Loucy (cell line): ENCODE results near the gene RAB31.

Experiments used
- H2AFZ ChIP-seq: fragments of 200-600 bp; sonication (generic); 2 replicates; pipeline ENCODE4 v1.6.0; 2016; ENCODE audit warnings: antibody characterized with exemption, mild to moderate bottlenecking, low read length, moderate library complexity
- H3F3A ChIP-seq: fragments of 200-600 bp; 2 replicates; pipeline ENCODE4 v1.6.0; 2016; ENCODE audit warnings: antibody characterized with exemption, low read depth, mild to moderate bottlenecking
- H3K27me3 ChIP-seq: fragments of 200-600 bp; sonication (generic); 2 replicates; pipeline ENCODE4 v1.6.1; 2014; ENCODE audit warnings: low read length, mild to moderate bottlenecking; ENCODE audit not compliant: insufficient read depth, poor library complexity, severe bottlenecking
- H3K36me3 ChIP-seq: fragments of 200-600 bp; sonication (generic); 2 replicates; pipeline ENCODE4 v1.6.1; 2016; ENCODE audit warnings: low read length; ENCODE audit not compliant: insufficient read depth
- H3K4me1 ChIP-seq: fragments of 200-600 bp; sonication (generic); 2 replicates; pipeline ENCODE4 v1.5.1; 2014; ENCODE audit warnings: low read length, mild to moderate bottlenecking; ENCODE audit not compliant: insufficient read depth, poor library complexity, severe bottlenecking
- H3K4me2 ChIP-seq: fragments of 200-600 bp; sonication (generic); 2 replicates; pipeline ENCODE4 v1.6.0; 2014; ENCODE audit warnings: antibody characterized with exemption, low read length, low read depth, mild to moderate bottlenecking; ENCODE audit not compliant: poor library complexity, severe bottlenecking
- H3K4me3 ChIP-seq: fragments of 200-600 bp; sonication (generic); 2 replicates; pipeline ENCODE4 v1.5.1; 2014; ENCODE audit warnings: low read length, mild to moderate bottlenecking, mixed read lengths; ENCODE audit not compliant: poor library complexity, severe bottlenecking
- H3K79me2 ChIP-seq: fragments of 200-600 bp; sonication (generic); 2 replicates; pipeline ENCODE4 v1.6.1; 2014; ENCODE audit warnings: low read length; ENCODE audit not compliant: insufficient read depth
- H3K9ac ChIP-seq: fragments of 200-600 bp; sonication (generic); 2 replicates; pipeline ENCODE4 v1.6.0; 2014; ENCODE audit warnings: mild to moderate bottlenecking, low read depth, low read length, moderate library complexity; ENCODE audit not compliant: poor library complexity, severe bottlenecking
- H3K9me2 ChIP-seq: fragments of 200-600 bp; sonication (generic); replicated peaks from 2 replicates; pipeline ENCODE4 v1.6.1; 2016; ENCODE audit warnings: low read depth, low read length, mixed read lengths
- H3K9me3 ChIP-seq: fragments of 200-600 bp; sonication (generic); 2 replicates; pipeline ENCODE4 v1.6.1; 2014; ENCODE audit warnings: mild to moderate bottlenecking, antibody characterized with exemption, low read length, low read depth; ENCODE audit not compliant: insufficient read depth
- H4K20me1 ChIP-seq: fragments of 200-600 bp; sonication (generic); 2 replicates; pipeline ENCODE4 v1.6.0; 2014; ENCODE audit warnings: antibody characterized with exemption, low read length, mild to moderate bottlenecking; ENCODE audit not compliant: insufficient read depth, poor library complexity, severe bottlenecking
- CTCF ChIP-seq: fragments of 200-600 bp; sonication (generic); conservative IDR thresholded peaks from 2 replicates; pipeline ENCODE4 v1.5.1; 2014; ENCODE audit warnings: mild to moderate bottlenecking, antibody characterized with exemption, low read length
- EZH2phosphoT487 ChIP-seq: fragments of 200-600 bp; IDR thresholded peaks from 2 replicates; pipeline ENCODE4 v1.6.1; 2018; ENCODE audit warnings: antibody characterized with exemption, mild to moderate bottlenecking, moderate library complexity, borderline replicate concordance

Gene RAB31

GRCh38 chr18:9817286-9817685 is 109.2 kb downstream of the RAB31 start:
- TF ChIP-seq CTCF (no peak), EZH2phosphoT487 (no peak)
- H3K27me3 ChIP-seq = no peaks in the 10 kb centered on the region
- H3K4me1 ChIP-seq = no peaks in the 10 kb centered on the region
- H2AFZ ChIP-seq = no peak overlapping the region
- no peak overlapping the region for H3K4me2 ChIP-seq
- H3K9me2 ChIP-seq = no peaks in the 10 kb centered on the region
- no peaks in the 10 kb centered on the region for H3F3A ChIP-seq
- H4K20me1 ChIP-seq = no peaks in the 10 kb centered on the region
- H3K36me3 ChIP-seq = no peaks in the 10 kb centered on the region
- H3K9ac ChIP-seq = no peak overlapping the region
- peaks cover 3% of the 10 kb centered on the region; the same call in 1 of the 2 replicates for H3K9me3 ChIP-seq
- no peaks in the 10 kb centered on the region for H3K79me2 ChIP-seq
- no peak overlapping the region for H3K4me3 ChIP-seq

- no peaks in the 10 kb centered on the region for H3K4me1 ChIP-seq
- H2AFZ ChIP-seq = no peak overlapping the region
- no peak overlapping the region for H3K4me2 ChIP-seq
- H3K79me2 ChIP-seq = no peaks in the 10 kb centered on the region
- no peaks in the 10 kb centered on the region for H3F3A ChIP-seq
- no peaks in the 10 kb centered on the region for H3K9me2 ChIP-seq
- H3K9me3 ChIP-seq = peaks cover 3% of the 10 kb centered on the region; the same call in 1 of the 2 replicates
- H3K4me3 ChIP-seq = no peak overlapping the region
- H3K27me3 ChIP-seq = no peaks in the 10 kb centered on the region
- TF ChIP-seq EZH2phosphoT487 = no peak
- no peak for TF ChIP-seq CTCF
- no peaks in the 10 kb centered on the region for H4K20me1 ChIP-seq
- no peak overlapping the region for H3K9ac ChIP-seq
- H3K36me3 ChIP-seq = no peaks in the 10 kb centered on the region
These were observed 109.8 kb downstream of the RAB31 start for GRCh38 chr18:9817725-9818422.

- no peak overlapping the region for H3K9ac ChIP-seq
- H2AFZ ChIP-seq = no peak overlapping the region
- H3K79me2 ChIP-seq = no peaks in the 10 kb centered on the region
- no peaks in the 10 kb centered on the region for H3F3A ChIP-seq
- no peak overlapping the region for H3K4me2 ChIP-seq
- peaks cover 3% of the 10 kb centered on the region; the same call in 1 of the 2 replicates for H3K9me3 ChIP-seq
- H3K4me1 ChIP-seq = no peaks in the 10 kb centered on the region
- H3K4me3 ChIP-seq = no peak overlapping the region
- no peaks in the 10 kb centered on the region for H3K36me3 ChIP-seq
- H4K20me1 ChIP-seq = no peaks in the 10 kb centered on the region
- H3K9me2 ChIP-seq = no peaks in the 10 kb centered on the region
- H3K27me3 ChIP-seq = no peaks in the 10 kb centered on the region
- TF ChIP-seq EZH2phosphoT487 (no peak), CTCF (no peak)
These were observed 110.3 kb downstream of the RAB31 start for GRCh38 chr18:9818423-9818734.
